HEK293 (cell line): Measurements from ENCODE around the gene LGALS3BP.

ENCODE experiments used
- HOXA7 ChIP-seq: sonication (generic); formaldehyde crosslinking; IDR thresholded peaks from 2 replicates; pipeline ENCODE4 v1.8.1; 2022; ENCODE audit warnings: missing genetic modification reagents, borderline replicate concordance
- YY1 ChIP-seq: fragments of 450-650 bp; formaldehyde crosslinking; IDR thresholded peaks from 2 replicates; pipeline ENCODE4 v1.5.1; 2018; ENCODE audit warnings: missing biosample characterization, missing genetic modification characterization
- ZBTB7A ChIP-seq: fragments of 450-650 bp; formaldehyde crosslinking; IDR thresholded peaks from 2 replicates; pipeline ENCODE4 v1.5.1; 2016; ENCODE audit warnings: low read depth, missing biosample characterization, missing genetic modification characterization
- ZNF174 ChIP-seq: fragments of 450-650 bp; formaldehyde crosslinking; IDR thresholded peaks from 2 replicates; pipeline ENCODE4 v1.5.0; 2017; ENCODE audit warnings: missing biosample characterization, mild to moderate bottlenecking, missing genetic modification characterization
- ZNF2 ChIP-seq: fragments of 450-650 bp; formaldehyde crosslinking; IDR thresholded peaks from 2 replicates; pipeline ENCODE4 v1.5.1; 2016; ENCODE audit warnings: missing biosample characterization, missing genetic modification characterization
- ZNF274 ChIP-seq, 2 experiments: fragments of 200-500 bp in 1 of 2; fragments of 450-650 bp in 1 of 2; sonication (Bioruptor generic) in 1 of 2; formaldehyde crosslinking in 1 of 2; IDR thresholded peaks; 2 replicates each; pipeline versions ENCODE4 v1.5.1 to v1.6.1; 2014 to 2016; ENCODE audit warnings: borderline replicate concordance in 1 of 2, inconsistent platforms in 1 of 2, low read length in 1 of 2, missing biosample characterization in 1 of 2, missing genetic modification characterization in 1 of 2
- ZNF549 ChIP-seq: fragments of 450-650 bp; IDR thresholded peaks from 2 replicates; pipeline ENCODE4 v1.5.1; 2018; ENCODE audit warnings: missing biosample characterization, missing genetic modification characterization, mild to moderate bottlenecking, inconsistent platforms, moderate library complexity
- ZNF558 ChIP-seq: fragments of 450-650 bp; formaldehyde crosslinking; IDR thresholded peaks from 2 replicates; pipeline ENCODE4 v1.5.1; 2016; ENCODE audit warnings: missing biosample characterization, missing genetic modification characterization
- ZNF707 ChIP-seq: fragments of 450-650 bp; formaldehyde crosslinking; IDR thresholded peaks from 2 replicates; pipeline ENCODE4 v1.5.1; 2016; ENCODE audit warnings: missing biosample characterization, missing genetic modification characterization
- TF ChIP-seq, protein P1 (sequence below): fragments of 450-650 bp; formaldehyde crosslinking; IDR thresholded peaks from 2 replicates; pipeline ENCODE4 v1.5.1; 2016; ENCODE audit warnings: missing biosample characterization, missing genetic modification characterization
- TF ChIP-seq, protein P2 (sequence below): fragments of 450-650 bp; formaldehyde crosslinking; IDR thresholded peaks from 2 replicates; pipeline ENCODE4 v1.5.1; 2017; ENCODE audit warnings: missing biosample characterization, missing genetic modification characterization

DNA sequence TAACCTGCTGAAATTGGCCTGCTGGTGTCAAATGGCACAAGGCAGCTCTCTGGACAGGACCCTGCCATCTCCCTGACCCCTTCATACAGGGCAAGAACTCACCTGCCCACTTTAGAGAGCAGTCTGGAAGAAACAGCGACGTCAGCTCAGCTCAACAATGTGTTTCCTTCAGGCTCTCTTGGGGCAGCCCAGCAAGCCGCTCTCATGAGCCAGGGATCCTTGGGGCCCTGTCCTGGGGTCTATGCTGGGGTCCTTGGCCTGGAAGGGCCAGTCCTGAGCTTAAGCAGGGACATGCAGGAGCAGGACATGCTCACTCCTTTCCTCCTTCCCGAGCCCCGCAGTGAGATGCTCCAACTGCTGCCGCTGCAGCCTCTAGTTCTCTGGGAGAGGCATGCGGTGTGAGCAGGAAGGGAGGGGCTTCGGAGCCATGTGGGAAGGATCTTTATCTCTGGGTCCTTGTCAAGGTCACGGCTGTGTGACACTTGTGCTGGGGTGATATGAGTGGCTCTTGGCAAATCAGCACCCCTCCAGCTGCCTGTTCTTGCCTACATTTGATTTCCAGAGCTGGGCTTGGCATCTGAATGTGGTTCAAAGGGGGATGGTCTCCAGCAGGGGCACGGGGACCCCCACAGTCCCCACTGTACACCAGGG, 47.7 kb upstream of the LGALS3BP start:
- TF ChIP-seq, protein P1, sequence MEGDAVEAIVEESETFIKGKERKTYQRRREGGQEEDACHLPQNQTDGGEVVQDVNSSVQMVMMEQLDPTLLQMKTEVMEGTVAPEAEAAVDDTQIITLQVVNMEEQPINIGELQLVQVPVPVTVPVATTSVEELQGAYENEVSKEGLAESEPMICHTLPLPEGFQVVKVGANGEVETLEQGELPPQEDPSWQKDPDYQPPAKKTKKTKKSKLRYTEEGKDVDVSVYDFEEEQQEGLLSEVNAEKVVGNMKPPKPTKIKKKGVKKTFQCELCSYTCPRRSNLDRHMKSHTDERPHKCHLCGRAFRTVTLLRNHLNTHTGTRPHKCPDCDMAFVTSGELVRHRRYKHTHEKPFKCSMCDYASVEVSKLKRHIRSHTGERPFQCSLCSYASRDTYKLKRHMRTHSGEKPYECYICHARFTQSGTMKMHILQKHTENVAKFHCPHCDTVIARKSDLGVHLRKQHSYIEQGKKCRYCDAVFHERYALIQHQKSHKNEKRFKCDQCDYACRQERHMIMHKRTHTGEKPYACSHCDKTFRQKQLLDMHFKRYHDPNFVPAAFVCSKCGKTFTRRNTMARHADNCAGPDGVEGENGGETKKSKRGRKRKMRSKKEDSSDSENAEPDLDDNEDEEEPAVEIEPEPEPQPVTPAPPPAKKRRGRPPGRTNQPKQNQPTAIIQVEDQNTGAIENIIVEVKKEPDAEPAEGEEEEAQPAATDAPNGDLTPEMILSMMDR (tag by site-specific recombination) = no peak
- TF ChIP-seq ZNF707 (tag by site-specific recombination) (no peak), ZNF2 (no peak), ZNF558 (no peak), YY1 (tag by site-specific recombination) (no peak), ZNF274 (IDR thresholded peaks at IDR 0.05; ENCODE audit: low read length) (no peak), ZNF274 (tag by site-specific recombination; IDR thresholded peaks at IDR 0.05; ENCODE audit: borderline replicate concordance) (no peak), HOXA7 (CRISPR knock-in tag) (no peak), ZNF549 (tag by site-specific recombination) (no peak), ZNF174 (tag by site-specific recombination) (no peak), ZBTB7A (tag by site-specific recombination) (no peak)
- TF ChIP-seq, protein P2, sequence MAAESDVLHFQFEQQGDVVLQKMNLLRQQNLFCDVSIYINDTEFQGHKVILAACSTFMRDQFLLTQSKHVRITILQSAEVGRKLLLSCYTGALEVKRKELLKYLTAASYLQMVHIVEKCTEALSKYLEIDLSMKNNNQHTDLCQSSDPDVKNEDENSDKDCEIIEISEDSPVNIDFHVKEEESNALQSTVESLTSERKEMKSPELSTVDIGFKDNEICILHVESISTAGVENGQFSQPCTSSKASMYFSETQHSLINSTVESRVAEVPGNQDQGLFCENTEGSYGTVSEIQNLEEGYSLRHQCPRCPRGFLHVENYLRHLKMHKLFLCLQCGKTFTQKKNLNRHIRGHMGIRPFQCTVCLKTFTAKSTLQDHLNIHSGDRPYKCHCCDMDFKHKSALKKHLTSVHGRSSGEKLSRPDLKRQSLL (tag by site-specific recombination) = no peak
